A549 (cell line): ENCODE data around the gene FOXP1. TPM values are rescaled to one million over a fixed set of nuclear protein-coding genes. Genes with fewer than 3 reads are reported as not detected.

Source experiments
- ATAC-seq, 2 experiments: fragments of 200-7000 bp in 1 of 2; fragments of >200 bp in 1 of 2; cut with Nextera tagmentation in 1 of 2; cut with Tn5 transposase in 1 of 2; 3 replicates each; pipeline versions ENCODE4 v1.8.0 to v1.9.1; 2018 to 2020; ENCODE audit warnings: mild to moderate bottlenecking in 1 of 2, moderate library complexity in 1 of 2
- CTCF ChIA-PET: fragments of 300-600 bp; sonication (Branson Sonifier 250); formaldehyde crosslinking; extraction: SDS; loops from one replicate; lab custom pipeline; 2021; ENCODE audit warnings: antibody characterized with exemption, inconsistent platforms; lab: Yijun Ruan, JAX
- POLR2A ChIA-PET: fragments of 350-600 bp; formaldehyde crosslinking; extraction: SDS; loops from one replicate; lab custom pipeline; 2021; ENCODE audit warnings: antibody characterized with exemption, inconsistent platforms; lab: Yijun Ruan, JAX
- DNase-seq, 2 experiments: peaks; one replicate each; pipeline versions ENCODE4 v3.0.0 to v3.0.0-alpha.2; 2011 to 2016; ENCODE audit warnings: low read depth in 1 of 2, low spot score in 1 of 2
- FAIRE-seq: peaks from 2 replicates; lab custom pipeline; 2011; peaks lifted over from hg19 to GRCh38; lab: Jason Lieb, UNC
- H3K27ac ChIP-seq, 2 experiments: fragments of >200 bp; sonication (Bioruptor Twin); formaldehyde crosslinking; 3 replicates each; pipeline ENCODE4 v1.5.1; 2016 to 2017
- H3K4me1 ChIP-seq: fragments of >200 bp; sonication (Bioruptor Twin); formaldehyde crosslinking; 3 replicates; pipeline ENCODE4 v1.6.1; 2016
- H3K4me2 ChIP-seq: fragments of >200 bp; sonication (Bioruptor Twin); formaldehyde crosslinking; 3 replicates; pipeline ENCODE4 v1.6.1; 2016
- H3K4me3 ChIP-seq: fragments of >200 bp; sonication (Bioruptor Twin); formaldehyde crosslinking; 3 replicates; pipeline ENCODE4 v1.5.1; 2016
- H3K9me3 ChIP-seq: fragments of >200 bp; sonication (Bioruptor Twin); formaldehyde crosslinking; 3 replicates; pipeline ENCODE4 v1.6.1; 2016
- CBX8 ChIP-seq: fragments of 200-600 bp; sonication (generic); IDR thresholded peaks from 2 replicates; pipeline ENCODE4 v1.6.1; 2016
- CHD4 ChIP-seq: fragments of 200-600 bp; sonication (generic); IDR thresholded peaks from 2 replicates; pipeline ENCODE4 v1.6.1; 2016; ENCODE audit warnings: antibody characterized with exemption, mild to moderate bottlenecking, borderline replicate concordance
- HOXA7 ChIP-seq: fragments of 250-450 bp; sonication (Bioruptor Pico); IDR thresholded peaks from 2 replicates; pipeline ENCODE4 v1.5.0; 2020; ENCODE audit warnings: mild to moderate bottlenecking, moderate library complexity
- MAFK ChIP-seq: fragments of 450-650 bp; IDR thresholded peaks from 2 replicates; pipeline ENCODE4 v1.6.1; 2014; ENCODE audit not compliant: partially characterized antibody
- MYC ChIP-seq: IDR thresholded peaks from 2 replicates; pipeline ENCODE4 v1.6.1; 2012; ENCODE audit warnings: mild to moderate bottlenecking, inconsistent platforms, low read length, improper control_type of control experiment, borderline replicate concordance
- RARB ChIP-seq: fragments of 250-450 bp; sonication (Bioruptor Pico); IDR thresholded peaks from 2 replicates; pipeline ENCODE4 v1.8.0; 2021; ENCODE audit warnings: mild to moderate bottlenecking, moderate library complexity
- RFX5 ChIP-seq: fragments of 450-650 bp; IDR thresholded peaks from 2 replicates; pipeline ENCODE4 v1.7.1; 2014; ENCODE audit warnings: antibody characterized with exemption, mild to moderate bottlenecking, moderate library complexity
- SREBF2 ChIP-seq: fragments of 450-650 bp; IDR thresholded peaks from 2 replicates; pipeline ENCODE4 v1.6.1; 2014; ENCODE audit warnings: mild to moderate bottlenecking, moderate library complexity
- TFCP2L1 ChIP-seq: fragments of 250-450 bp; sonication (Bioruptor Pico); IDR thresholded peaks from 2 replicates; pipeline ENCODE4 v1.5.0; 2021; ENCODE audit warnings: mild to moderate bottlenecking
- TP53 ChIP-seq: fragments of 250-450 bp; sonication (Bioruptor Pico); IDR thresholded peaks from 2 replicates; pipeline ENCODE4 v1.5.0; 2021; ENCODE audit warnings: mild to moderate bottlenecking, moderate library complexity
- ZFP36 ChIP-seq: fragments of 450-650 bp; IDR thresholded peaks from 2 replicates; pipeline ENCODE4 v1.6.1; 2014; ENCODE audit warnings: borderline replicate concordance; ENCODE audit not compliant: partially characterized antibody
- ZNF302 ChIP-seq: fragments of 250-450 bp; sonication (Bioruptor Pico); IDR thresholded peaks from 2 replicates; pipeline ENCODE4 v1.9.0; 2021; ENCODE audit warnings: inconsistent platforms, mild to moderate bottlenecking, moderate library complexity
- ZSCAN20 ChIP-seq: fragments of 250-450 bp; sonication (Bioruptor Pico); IDR thresholded peaks from 2 replicates; pipeline ENCODE4 v1.8.0; 2022; ENCODE audit warnings: mild to moderate bottlenecking, moderate library complexity
- WGBS: methylation state at CpG from one replicate; pipeline ENCODE4 v1.1.6; 2017; ENCODE audit errors: missing lambda C conversion rate; 5-methylcytosine and 5-hydroxymethylcytosine counted together
- polyA plus RNA-seq, 4 experiments: library from polyadenylated mRNA; depleted of rRNA in 3 of 4; stranded (reverse); fragments of >200 nt; fragmentation: RNase III in 1 of 4; extraction: RNeasy Plus Mini Kit Qiagen cat#74134 plus additional on column Dnase treatment in 1 of 4; gene quantifications; 2 replicates in 3 of 4; 3 replicates in 1 of 4; pipeline ENCODE4 v1.2.3, GENCODE V29; 2011 to 2017
- TF ChIP-seq, protein P1 (sequence below): fragments of >200 bp; sonication (Bioruptor Twin); formaldehyde crosslinking; IDR thresholded peaks from 3 replicates; pipeline ENCODE4 v1.5.1; 2016
- TF ChIP-seq, protein P2 (sequence below): fragments of >200 bp; sonication (Bioruptor Twin); formaldehyde crosslinking; IDR thresholded peaks from 2 replicates; pipeline ENCODE4 v1.6.1; 2016
- TF ChIP-seq, protein P3 (sequence below): fragments of 200-600 bp; sonication (generic); IDR thresholded peaks from 2 replicates; pipeline ENCODE4 v1.6.1; 2016; ENCODE audit warnings: antibody characterized with exemption, mild to moderate bottlenecking, moderate library complexity
- TF ChIP-seq, protein P4 (sequence below): fragments of 150-350 bp; IDR thresholded peaks from 2 replicates; pipeline ENCODE4 v1.6.1; 2014; ENCODE audit warnings: low read depth, mild to moderate bottlenecking, low read length

The FOXP1 gene
- polyA plus RNA-seq, 2 of the 4 experiments (the other 2 are of a cell fraction): 12.8 to 13.9 TPM

DNA sequence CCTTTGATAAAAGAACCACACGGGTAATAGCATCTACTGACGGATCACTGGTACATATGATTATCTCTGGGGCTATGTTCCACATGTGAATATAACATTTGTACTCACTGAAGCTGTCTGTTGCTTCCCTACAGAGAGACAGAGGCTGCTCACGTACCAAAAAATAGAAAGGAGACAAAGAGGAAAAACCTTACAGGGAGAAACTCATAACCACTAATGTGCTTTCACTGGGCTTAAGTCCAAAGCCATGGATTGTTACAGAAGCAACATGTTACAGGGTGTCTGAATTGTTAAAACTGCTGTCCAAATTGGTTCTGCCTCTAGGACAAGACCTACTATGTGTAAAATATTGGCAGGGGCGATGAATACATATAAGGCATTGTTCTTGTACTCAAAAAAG, 311.9 kb downstream of the FOXP1 start:
- no peak overlapping the region for H3K27ac ChIP-seq
- no peaks in the 10 kb centered on the region for H3K9me3 ChIP-seq
- no peak for ATAC-seq
- 84% methylated on average over 4 of the region's 4 CpGs for WGBS
- ChIA-PET POLR2A (no interaction called here), CTCF (interaction anchor here (0.6 to 1.6 kb wide), 2 partner anchors 9 to 100 kb away, joined by 3 to 5 read pairs; no protein-coding TSS in a partner anchor)
- DNase-seq: no peak
- no peak for FAIRE-seq
- peaks cover 9% of the 10 kb centered on the region for H3K4me1 ChIP-seq
- no peak overlapping the region for H3K4me3 ChIP-seq
- TF ChIP-seq TP53 (CRISPR knock-in tag) (no peak), MYC (no peak), TFCP2L1 (CRISPR knock-in tag) (no peak), HOXA7 (CRISPR knock-in tag) (no peak), RARB (no peak), CHD4 (no peak), SREBF2 (no peak), ZSCAN20 (no peak), ZFP36 (no peak)
- TF ChIP-seq, protein P1, sequence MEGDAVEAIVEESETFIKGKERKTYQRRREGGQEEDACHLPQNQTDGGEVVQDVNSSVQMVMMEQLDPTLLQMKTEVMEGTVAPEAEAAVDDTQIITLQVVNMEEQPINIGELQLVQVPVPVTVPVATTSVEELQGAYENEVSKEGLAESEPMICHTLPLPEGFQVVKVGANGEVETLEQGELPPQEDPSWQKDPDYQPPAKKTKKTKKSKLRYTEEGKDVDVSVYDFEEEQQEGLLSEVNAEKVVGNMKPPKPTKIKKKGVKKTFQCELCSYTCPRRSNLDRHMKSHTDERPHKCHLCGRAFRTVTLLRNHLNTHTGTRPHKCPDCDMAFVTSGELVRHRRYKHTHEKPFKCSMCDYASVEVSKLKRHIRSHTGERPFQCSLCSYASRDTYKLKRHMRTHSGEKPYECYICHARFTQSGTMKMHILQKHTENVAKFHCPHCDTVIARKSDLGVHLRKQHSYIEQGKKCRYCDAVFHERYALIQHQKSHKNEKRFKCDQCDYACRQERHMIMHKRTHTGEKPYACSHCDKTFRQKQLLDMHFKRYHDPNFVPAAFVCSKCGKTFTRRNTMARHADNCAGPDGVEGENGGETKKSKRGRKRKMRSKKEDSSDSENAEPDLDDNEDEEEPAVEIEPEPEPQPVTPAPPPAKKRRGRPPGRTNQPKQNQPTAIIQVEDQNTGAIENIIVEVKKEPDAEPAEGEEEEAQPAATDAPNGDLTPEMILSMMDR: no peak
- TF ChIP-seq, protein P2, sequence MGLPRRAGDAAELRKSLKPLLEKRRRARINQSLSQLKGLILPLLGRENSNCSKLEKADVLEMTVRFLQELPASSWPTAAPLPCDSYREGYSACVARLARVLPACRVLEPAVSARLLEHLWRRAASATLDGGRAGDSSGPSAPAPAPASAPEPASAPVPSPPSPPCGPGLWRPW: no peak
- H3K4me2 ChIP-seq: no peak overlapping the region

DNA sequence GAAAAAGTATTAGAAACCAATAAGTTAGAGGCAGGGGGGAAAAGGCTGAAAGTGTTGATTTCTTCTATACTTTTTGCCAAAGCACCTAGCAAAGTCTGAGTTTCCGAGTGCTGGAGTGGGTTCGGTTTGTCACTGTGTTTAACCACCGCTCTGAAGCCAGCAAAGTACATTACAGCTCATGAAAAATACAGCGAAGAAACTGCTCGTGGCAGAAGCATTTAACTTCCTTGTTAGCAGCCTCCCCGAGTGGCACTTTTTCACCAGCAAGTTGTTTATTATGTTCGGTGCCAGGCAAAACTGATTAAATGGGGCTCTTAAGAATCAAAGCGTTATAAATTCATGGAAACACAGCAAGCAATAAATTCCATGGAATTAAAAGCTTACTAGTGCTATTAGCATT, 313.6 kb downstream of the FOXP1 start:
- no peak for ATAC-seq

More for the DNA sequence above, 313.6 kb downstream of the FOXP1 start:
- H3K27ac ChIP-seq: no peak overlapping the region
- H3K4me1 ChIP-seq: peaks cover 10% of the 10 kb centered on the region
- no peaks in the 10 kb centered on the region for H3K9me3 ChIP-seq
- TF ChIP-seq MAFK (no peak), TFCP2L1 (CRISPR knock-in tag) (no peak), RARB (no peak), RFX5 (no peak), ZNF302 (no peak), CBX8 (no peak)
- TF ChIP-seq, protein P3, sequence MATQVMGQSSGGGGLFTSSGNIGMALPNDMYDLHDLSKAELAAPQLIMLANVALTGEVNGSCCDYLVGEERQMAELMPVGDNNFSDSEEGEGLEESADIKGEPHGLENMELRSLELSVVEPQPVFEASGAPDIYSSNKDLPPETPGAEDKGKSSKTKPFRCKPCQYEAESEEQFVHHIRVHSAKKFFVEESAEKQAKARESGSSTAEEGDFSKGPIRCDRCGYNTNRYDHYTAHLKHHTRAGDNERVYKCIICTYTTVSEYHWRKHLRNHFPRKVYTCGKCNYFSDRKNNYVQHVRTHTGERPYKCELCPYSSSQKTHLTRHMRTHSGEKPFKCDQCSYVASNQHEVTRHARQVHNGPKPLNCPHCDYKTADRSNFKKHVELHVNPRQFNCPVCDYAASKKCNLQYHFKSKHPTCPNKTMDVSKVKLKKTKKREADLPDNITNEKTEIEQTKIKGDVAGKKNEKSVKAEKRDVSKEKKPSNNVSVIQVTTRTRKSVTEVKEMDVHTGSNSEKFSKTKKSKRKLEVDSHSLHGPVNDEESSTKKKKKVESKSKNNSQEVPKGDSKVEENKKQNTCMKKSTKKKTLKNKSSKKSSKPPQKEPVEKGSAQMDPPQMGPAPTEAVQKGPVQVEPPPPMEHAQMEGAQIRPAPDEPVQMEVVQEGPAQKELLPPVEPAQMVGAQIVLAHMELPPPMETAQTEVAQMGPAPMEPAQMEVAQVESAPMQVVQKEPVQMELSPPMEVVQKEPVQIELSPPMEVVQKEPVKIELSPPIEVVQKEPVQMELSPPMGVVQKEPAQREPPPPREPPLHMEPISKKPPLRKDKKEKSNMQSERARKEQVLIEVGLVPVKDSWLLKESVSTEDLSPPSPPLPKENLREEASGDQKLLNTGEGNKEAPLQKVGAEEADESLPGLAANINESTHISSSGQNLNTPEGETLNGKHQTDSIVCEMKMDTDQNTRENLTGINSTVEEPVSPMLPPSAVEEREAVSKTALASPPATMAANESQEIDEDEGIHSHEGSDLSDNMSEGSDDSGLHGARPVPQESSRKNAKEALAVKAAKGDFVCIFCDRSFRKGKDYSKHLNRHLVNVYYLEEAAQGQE: no peak
- TF ChIP-seq, protein P4, sequence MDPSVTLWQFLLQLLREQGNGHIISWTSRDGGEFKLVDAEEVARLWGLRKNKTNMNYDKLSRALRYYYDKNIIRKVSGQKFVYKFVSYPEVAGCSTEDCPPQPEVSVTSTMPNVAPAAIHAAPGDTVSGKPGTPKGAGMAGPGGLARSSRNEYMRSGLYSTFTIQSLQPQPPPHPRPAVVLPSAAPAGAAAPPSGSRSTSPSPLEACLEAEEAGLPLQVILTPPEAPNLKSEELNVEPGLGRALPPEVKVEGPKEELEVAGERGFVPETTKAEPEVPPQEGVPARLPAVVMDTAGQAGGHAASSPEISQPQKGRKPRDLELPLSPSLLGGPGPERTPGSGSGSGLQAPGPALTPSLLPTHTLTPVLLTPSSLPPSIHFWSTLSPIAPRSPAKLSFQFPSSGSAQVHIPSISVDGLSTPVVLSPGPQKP: no peak
- TF ChIP-seq, all 56 proteins: peak for 0
- Histone ChIP-seq H3K4me2 (no peak overlapping the region), H3K4me3 (no peak overlapping the region)
- CTCF ChIA-PET: no interaction called here
- 89% methylated on average over 8 of the region's 8 CpGs for WGBS
- DNase-seq (no peak), FAIRE-seq (no peak)
- POLR2A ChIA-PET: no interaction called here
